ENCODE measurements around the gene UFD1. TPM values are rescaled to one million over a fixed set of nuclear protein-coding genes. Genes with fewer than 3 reads are reported as not detected.

UFD1 gene
- total and polyA plus RNA-seq, 2 donors = 47.8 to 130 TPM

- no peak overlapping the region for H3K4me3 ChIP-seq (ENCODE audit: low read length in 2 of 2)
- H3K4me1 ChIP-seq (ENCODE audit: control insufficient read depth in 2 of 2, insufficient read depth in 2 of 2, low read length in 2 of 2) = no peaks in the 10 kb centered on the region
- no peaks in the 10 kb centered on the region for H3K27me3 ChIP-seq (ENCODE audit: control insufficient read depth in 2 of 2, insufficient read depth in 1 of 2, low read length in 1 of 2)
- no peak for DNase-seq (ENCODE audit: low read depth in 6 of 9, low spot score in 9 of 9)
- peaks cover 51 to 68% of the 10 kb centered on the region in 2 donors for H3K36me3 ChIP-seq (ENCODE audit: control insufficient read depth in 2 of 2, insufficient read depth in 2 of 2, low read length in 1 of 2)
- no peaks in the 10 kb centered on the region for H3K9me3 ChIP-seq (ENCODE audit: control insufficient read depth in 2 of 2, insufficient read depth in 1 of 2, low read length in 1 of 2)
- WGBS = 97% methylated on average over 1 of the region's 1 CpG
- H3K27ac ChIP-seq (ENCODE audit: low read depth in 1 of 2, low read length in 1 of 2) = no peak overlapping the region
Measured at GRCh38 chr22:19463008-19463407, 16.0 kb downstream of the UFD1 start.

- Histone ChIP-seq H3K27me3 (ENCODE audit: control insufficient read depth in 2 of 2, insufficient read depth in 1 of 2, low read length in 1 of 2) (no peaks in the 10 kb centered on the region), H3K4me3 (ENCODE audit: low read length in 2 of 2) (no peak overlapping the region), H3K4me1 (ENCODE audit: control insufficient read depth in 2 of 2, insufficient read depth in 2 of 2, low read length in 2 of 2) (no peaks in the 10 kb centered on the region), H3K27ac (ENCODE audit: low read depth in 1 of 2, low read length in 1 of 2) (no peak overlapping the region), H3K9me3 (ENCODE audit: control insufficient read depth in 2 of 2, insufficient read depth in 1 of 2, low read length in 1 of 2) (no peaks in the 10 kb centered on the region), H3K36me3 (ENCODE audit: control insufficient read depth in 2 of 2, insufficient read depth in 2 of 2, low read length in 1 of 2) (peaks cover 51 to 66% of the 10 kb centered on the region in 2 donors)
- WGBS = 96% methylated on average over 1 of the region's 1 CpG
- DNase-seq (ENCODE audit: low read depth in 6 of 9, low spot score in 9 of 9) = no peak
Measured at GRCh38 chr22:19461506-19461905, 17.5 kb downstream of the UFD1 start.

- Histone ChIP-seq H3K4me3 (ENCODE audit: low read length in 2 of 2) (no peak overlapping the region), H3K4me1 (ENCODE audit: control insufficient read depth in 2 of 2, insufficient read depth in 2 of 2, low read length in 2 of 2) (no peaks in the 10 kb centered on the region), H3K9me3 (ENCODE audit: control insufficient read depth in 2 of 2, insufficient read depth in 1 of 2, low read length in 1 of 2) (no peaks in the 10 kb centered on the region), H3K27ac (ENCODE audit: low read depth in 1 of 2, low read length in 1 of 2) (no peak overlapping the region), H3K36me3 (ENCODE audit: control insufficient read depth in 2 of 2, insufficient read depth in 2 of 2, low read length in 1 of 2) (peaks cover 53 to 68% of the 10 kb centered on the region in 2 donors), H3K27me3 (ENCODE audit: control insufficient read depth in 2 of 2, insufficient read depth in 1 of 2, low read length in 1 of 2) (no peaks in the 10 kb centered on the region)
- no peak for DNase-seq (ENCODE audit: low read depth in 6 of 9, low spot score in 9 of 9)
- 96% methylated on average over 2 of the region's 2 CpGs for WGBS
Measured at GRCh38 chr22:19460036-19460435, 19.0 kb downstream of the UFD1 start.

GRCh38 chr22:19457828-19458428 lies 21.1 kb downstream of the UFD1 start:
- H3K4me1 ChIP-seq (ENCODE audit: control insufficient read depth in 2 of 2, insufficient read depth in 2 of 2, low read length in 2 of 2) = no peaks in the 10 kb centered on the region
- DNase-seq (ENCODE audit: low read depth in 6 of 9, low spot score in 9 of 9) = no peak
- H3K27me3 ChIP-seq (ENCODE audit: control insufficient read depth in 2 of 2, insufficient read depth in 1 of 2, low read length in 1 of 2) = no peaks in the 10 kb centered on the region
- no peak overlapping the region for H3K4me3 ChIP-seq (ENCODE audit: low read length in 2 of 2)
- H3K36me3 ChIP-seq (ENCODE audit: control insufficient read depth in 2 of 2, insufficient read depth in 2 of 2, low read length in 1 of 2) = peaks cover 60 to 70% of the 10 kb centered on the region in 2 donors
- WGBS = 98% methylated on average over 8 of the region's 8 CpGs
- no peaks in the 10 kb centered on the region for H3K9me3 ChIP-seq (ENCODE audit: control insufficient read depth in 2 of 2, insufficient read depth in 1 of 2, low read length in 1 of 2)
- H3K27ac ChIP-seq (ENCODE audit: low read depth in 1 of 2, low read length in 1 of 2) = no peak overlapping the region

- H3K4me1 ChIP-seq (ENCODE audit: control insufficient read depth in 2 of 2, insufficient read depth in 2 of 2, low read length in 2 of 2) = no peaks in the 10 kb centered on the region
- H3K9me3 ChIP-seq (ENCODE audit: control insufficient read depth in 2 of 2, insufficient read depth in 1 of 2, low read length in 1 of 2) = no peaks in the 10 kb centered on the region
- 98% methylated on average over 10 of the region's 10 CpGs for WGBS
- no peak for DNase-seq (ENCODE audit: low read depth in 6 of 9, low spot score in 9 of 9)
- no peak overlapping the region for H3K4me3 ChIP-seq (ENCODE audit: low read length in 2 of 2)
- no peak overlapping the region for H3K27ac ChIP-seq (ENCODE audit: low read depth in 1 of 2, low read length in 1 of 2)
- H3K27me3 ChIP-seq (ENCODE audit: control insufficient read depth in 2 of 2, insufficient read depth in 1 of 2, low read length in 1 of 2) = no peaks in the 10 kb centered on the region
- H3K36me3 ChIP-seq (ENCODE audit: control insufficient read depth in 2 of 2, insufficient read depth in 2 of 2, low read length in 1 of 2) = peaks cover 64 to 78% of the 10 kb centered on the region in 2 donors
Measured at GRCh38 chr22:19456541-19456940, 22.5 kb downstream of the UFD1 start.

- H3K4me3 ChIP-seq (ENCODE audit: low read length in 2 of 2) = no peak overlapping the region
- no peaks in the 10 kb centered on the region for H3K9me3 ChIP-seq (ENCODE audit: control insufficient read depth in 2 of 2, insufficient read depth in 1 of 2, low read length in 1 of 2)
- H3K4me1 ChIP-seq (ENCODE audit: control insufficient read depth in 2 of 2, insufficient read depth in 2 of 2, low read length in 2 of 2) = no peaks in the 10 kb centered on the region
- DNase-seq (ENCODE audit: low read depth in 6 of 9, low spot score in 9 of 9) = no peak
- H3K27ac ChIP-seq (ENCODE audit: low read depth in 1 of 2, low read length in 1 of 2) = no peak overlapping the region
- WGBS = 98% methylated on average over 4 of the region's 4 CpGs
- no peaks in the 10 kb centered on the region for H3K27me3 ChIP-seq (ENCODE audit: control insufficient read depth in 2 of 2, insufficient read depth in 1 of 2, low read length in 1 of 2)
- H3K36me3 ChIP-seq (ENCODE audit: control insufficient read depth in 2 of 2, insufficient read depth in 2 of 2, low read length in 1 of 2) = peaks cover 61 to 76% of the 10 kb centered on the region in 2 donors
Measured at GRCh38 chr22:19455585-19456370, 23.2 kb downstream of the UFD1 start.

- H3K36me3 ChIP-seq (ENCODE audit: control insufficient read depth in 2 of 2, insufficient read depth in 2 of 2, low read length in 1 of 2) = peaks cover 62 to 72% of the 10 kb centered on the region in 2 donors
- H3K27ac ChIP-seq (ENCODE audit: low read depth in 1 of 2, low read length in 1 of 2) = no peak overlapping the region
- DNase-seq (ENCODE audit: low read depth in 6 of 9, low spot score in 9 of 9) = no peak
- no peaks in the 10 kb centered on the region for H3K27me3 ChIP-seq (ENCODE audit: control insufficient read depth in 2 of 2, insufficient read depth in 1 of 2, low read length in 1 of 2)
- H3K4me3 ChIP-seq (ENCODE audit: low read length in 2 of 2) = no peak overlapping the region
- 99% methylated on average over 2 of the region's 2 CpGs for WGBS
- no peaks in the 10 kb centered on the region for H3K4me1 ChIP-seq (ENCODE audit: control insufficient read depth in 2 of 2, insufficient read depth in 2 of 2, low read length in 2 of 2)
- no peaks in the 10 kb centered on the region for H3K9me3 ChIP-seq (ENCODE audit: control insufficient read depth in 2 of 2, insufficient read depth in 1 of 2, low read length in 1 of 2)
Measured at GRCh38 chr22:19455033-19455432, 24.0 kb downstream of the UFD1 start.

GRCh38 chr22:19454156-19454555 lies 24.8 kb downstream of the UFD1 start:
- WGBS = 95% methylated on average over 6 of the region's 6 CpGs
- Histone ChIP-seq H3K4me1 (ENCODE audit: control insufficient read depth in 2 of 2, insufficient read depth in 2 of 2, low read length in 2 of 2) (peaks cover 0 to 4% of the 10 kb centered on the region in 2 donors), H3K27me3 (ENCODE audit: control insufficient read depth in 2 of 2, insufficient read depth in 1 of 2, low read length in 1 of 2) (no peaks in the 10 kb centered on the region), H3K27ac (ENCODE audit: low read depth in 1 of 2, low read length in 1 of 2) (no peak overlapping the region), H3K36me3 (ENCODE audit: control insufficient read depth in 2 of 2, insufficient read depth in 2 of 2, low read length in 1 of 2) (peaks cover 62 to 71% of the 10 kb centered on the region in 2 donors), H3K4me3 (ENCODE audit: low read length in 2 of 2) (no peak overlapping the region), H3K9me3 (ENCODE audit: control insufficient read depth in 2 of 2, insufficient read depth in 1 of 2, low read length in 1 of 2) (no peaks in the 10 kb centered on the region)
- DNase-seq (ENCODE audit: low read depth in 6 of 9, low spot score in 9 of 9) = no peak

GRCh38 chr22:19453718-19454117 lies 25.3 kb downstream of the UFD1 start:
- peaks cover 1 to 8% of the 10 kb centered on the region in 2 donors for H3K4me1 ChIP-seq (ENCODE audit: control insufficient read depth in 2 of 2, insufficient read depth in 2 of 2, low read length in 2 of 2)
- no peaks in the 10 kb centered on the region for H3K27me3 ChIP-seq (ENCODE audit: control insufficient read depth in 2 of 2, insufficient read depth in 1 of 2, low read length in 1 of 2)
- DNase-seq (ENCODE audit: low read depth in 6 of 9, low spot score in 9 of 9) = no peak
- no peaks in the 10 kb centered on the region for H3K9me3 ChIP-seq (ENCODE audit: control insufficient read depth in 2 of 2, insufficient read depth in 1 of 2, low read length in 1 of 2)
- peaks cover 62 to 70% of the 10 kb centered on the region in 2 donors for H3K36me3 ChIP-seq (ENCODE audit: control insufficient read depth in 2 of 2, insufficient read depth in 2 of 2, low read length in 1 of 2)
- WGBS = 97% methylated on average over 5 of the region's 5 CpGs
- H3K4me3 ChIP-seq (ENCODE audit: low read length in 2 of 2) = no peak overlapping the region
- no peak overlapping the region for H3K27ac ChIP-seq (ENCODE audit: low read depth in 1 of 2, low read length in 1 of 2)

Measured in thymus (tissue), 11 donors.